AG20443 (cell line): ENCODE measurements around the gene OR52E1.
A peak's percentile ranks its signal among the peaks of the same experiment; 100 is the strongest.
"Not testable (repeated sequence)": the region's sequence is repeated elsewhere in the genome, so short reads cannot be mapped to it uniquely, and the experiment has no call there.

Source experiments
- DNase-seq: peaks from one replicate; pipeline ENCODE4 v3.0.0; 2012; ENCODE audit warnings: low spot score, mixed read lengths

OR52E1 gene

DNA sequence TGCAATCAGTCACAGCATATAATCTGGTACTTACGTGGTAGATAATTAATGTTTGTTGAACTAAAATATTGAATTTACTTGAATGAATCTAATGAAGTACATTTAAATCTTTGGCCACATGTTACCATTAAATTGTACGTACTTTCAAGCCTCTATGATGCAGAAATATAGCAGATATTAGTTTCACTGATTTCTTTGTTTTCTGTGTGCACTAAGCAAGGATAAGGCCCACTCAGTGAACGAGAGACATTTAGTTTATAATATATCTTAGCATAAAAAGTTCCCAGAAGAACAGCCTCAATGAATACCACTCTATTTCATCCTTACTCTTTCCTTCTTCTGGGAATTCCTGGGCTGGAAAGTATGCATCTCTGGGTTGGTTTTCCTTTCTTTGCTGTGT lies at the start of gene OR52E1:
TSS of gene OR52E1 (plus strand) at position 301 of the 400 bp plus-strand sequence.
- no peak for DNase-seq

DNA sequence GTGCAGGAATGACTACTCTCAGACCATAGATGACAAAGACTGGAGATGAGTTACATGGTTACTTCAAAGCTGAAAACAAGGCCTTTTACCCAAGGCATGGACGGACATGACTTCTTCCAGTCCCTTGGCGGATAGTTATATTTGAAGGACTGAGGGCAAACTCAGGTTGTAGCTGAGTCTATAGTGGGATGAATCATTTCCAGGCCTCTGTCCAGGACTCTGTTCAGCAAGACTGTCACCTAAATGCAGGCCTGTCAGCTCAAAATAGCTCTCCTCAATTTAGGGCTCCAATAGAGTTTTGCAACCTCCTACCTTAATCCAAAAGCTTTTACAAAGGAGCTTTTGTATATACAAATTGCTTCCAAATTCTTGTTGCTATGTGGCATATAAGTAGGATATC lies 47.4 kb upstream of the OR52E1 start:
- no peak for DNase-seq

DNA sequence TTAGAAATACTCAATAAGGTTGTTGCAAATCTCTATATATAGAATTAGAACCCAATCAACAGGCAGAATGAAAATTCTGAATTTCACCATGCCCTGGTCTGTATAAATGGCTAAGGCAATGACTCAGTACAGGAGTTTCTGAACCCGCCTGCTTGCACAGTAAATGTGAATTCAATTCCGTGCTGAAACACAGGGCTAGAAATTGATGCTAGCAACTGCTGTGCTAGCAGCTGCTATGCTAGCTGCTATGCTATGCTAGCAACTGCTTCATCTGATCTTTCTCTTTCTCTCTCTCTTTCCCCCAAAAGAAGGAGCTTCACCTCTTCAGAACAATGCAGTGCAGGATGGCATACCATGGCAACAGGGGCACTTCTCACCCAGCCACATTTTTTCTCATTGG lies 32.7 kb upstream of the OR52E1 start:
- DNase-seq, result no peak

DNA sequence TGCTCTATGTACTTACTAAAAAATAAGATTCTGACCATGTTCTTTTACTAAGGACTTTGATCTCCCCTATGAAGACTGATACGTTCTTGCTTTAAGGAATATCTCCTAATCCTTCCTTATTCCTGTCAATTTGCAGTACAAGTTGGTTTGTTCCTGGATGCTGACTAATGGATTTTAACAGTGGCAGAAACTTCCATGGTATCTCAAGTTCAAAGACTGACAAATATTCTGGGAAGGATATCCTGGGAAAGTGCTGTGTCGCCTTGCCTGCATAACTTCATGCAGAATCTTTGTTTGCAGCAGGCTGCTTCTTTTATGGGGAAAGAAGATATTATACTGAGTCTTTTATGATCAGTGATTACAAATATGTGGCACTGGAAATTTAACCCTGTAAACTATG lies 31.4 kb upstream of the OR52E1 start:
- DNase-seq, result no peak

DNA sequence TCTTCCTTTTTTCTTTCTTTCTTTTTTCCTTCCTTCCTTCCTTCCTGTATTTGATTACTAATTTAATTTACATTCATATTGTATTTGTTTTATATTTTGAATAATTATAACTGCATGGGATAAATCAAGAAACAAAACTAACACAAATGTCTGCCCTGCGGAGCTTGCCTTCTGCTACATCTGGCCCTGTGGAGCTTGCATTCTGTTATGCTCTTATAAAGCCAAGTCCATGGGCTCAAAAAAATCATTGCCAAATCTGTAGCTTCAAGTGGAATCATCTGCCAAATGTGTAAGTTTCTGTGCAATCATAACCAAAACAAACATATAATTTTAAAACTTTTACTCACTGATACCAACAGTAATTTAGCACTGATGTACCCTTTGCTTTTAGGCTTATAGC lies 31.0 kb upstream of the OR52E1 start:
- no peak for DNase-seq

DNA sequence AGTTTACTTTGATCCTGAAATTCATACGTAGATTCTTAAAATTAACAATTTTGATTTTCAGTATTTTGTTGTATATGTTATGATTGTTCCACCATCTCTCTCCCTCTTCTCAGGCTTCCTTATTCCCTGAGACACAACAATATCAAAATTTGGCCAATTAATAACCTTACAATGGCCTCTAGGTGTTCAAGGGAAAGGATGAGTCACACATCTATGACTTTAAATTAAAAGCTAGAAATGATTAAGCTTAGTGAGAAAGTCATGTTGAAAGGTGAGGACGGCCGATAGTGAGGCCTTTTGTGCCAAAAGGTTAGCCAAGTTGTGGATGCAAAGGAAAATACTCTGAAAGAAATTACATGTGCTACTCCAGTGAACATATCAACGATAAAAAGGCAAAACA lies 28.5 kb upstream of the OR52E1 start:
- no peak for DNase-seq

DNA sequence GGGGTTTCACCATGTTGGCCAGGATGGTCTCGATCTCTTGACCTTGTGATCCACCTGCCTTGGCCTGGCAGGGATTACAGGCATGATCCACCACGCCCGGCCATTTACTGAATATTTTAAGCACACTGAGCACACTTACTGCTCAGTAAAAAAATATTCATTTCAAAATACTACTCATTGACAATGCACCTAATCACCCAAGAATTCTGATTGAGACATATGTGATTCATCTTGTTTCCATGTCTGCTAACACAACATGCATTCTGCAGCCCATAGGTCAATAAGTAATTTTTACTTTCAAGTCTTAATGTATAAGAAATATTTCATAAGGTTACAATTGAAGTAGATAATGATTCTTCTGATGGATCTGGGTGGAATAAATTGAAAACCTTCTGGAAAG lies 27.3 kb upstream of the OR52E1 start:
- DNase-seq, result no peak

DNA sequence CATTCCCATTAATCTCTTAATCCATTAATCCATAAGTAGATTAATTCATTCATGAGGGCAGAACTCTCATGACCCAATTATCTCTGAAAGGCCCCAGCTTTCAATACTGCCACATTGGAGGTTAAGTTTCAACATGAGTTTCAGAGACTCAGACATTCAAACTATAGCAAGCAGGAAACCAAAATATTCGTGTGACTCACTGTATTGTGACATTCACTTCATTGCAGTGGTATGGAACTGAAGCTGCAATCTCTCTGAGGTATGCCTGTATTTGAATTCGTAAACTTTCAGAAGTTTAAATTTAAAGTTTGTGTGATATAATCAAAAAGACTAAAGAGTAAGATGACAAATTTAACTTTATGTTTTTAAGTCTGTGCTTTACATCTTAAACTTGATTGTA lies 26.0 kb upstream of the OR52E1 start:
- no peak for DNase-seq

DNA sequence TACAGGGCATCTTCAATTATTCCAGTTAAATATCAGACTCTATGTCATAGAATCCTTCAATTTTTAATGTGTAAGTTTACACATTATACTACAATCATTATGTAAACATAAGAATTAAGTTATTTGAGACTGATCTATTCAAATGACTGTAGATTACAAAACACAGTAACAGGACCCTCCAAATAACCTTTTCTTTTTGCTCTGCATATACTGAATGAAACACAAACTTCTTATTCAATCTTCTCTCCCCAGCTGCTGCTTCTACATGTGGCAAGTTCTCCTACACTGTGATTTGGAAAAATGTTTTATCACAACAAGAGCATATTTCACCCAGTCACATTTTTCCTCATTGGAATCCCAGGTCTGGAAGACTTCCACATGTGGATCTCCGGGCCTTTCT lies 23.1 kb upstream of the OR52E1 start, which contains the start of gene OR52J3:
TSS of gene OR52J3 (plus strand) at position 301 of the 400 bp plus-strand sequence. CDS start at position 301, 0 bp downstream.
- DNase-seq, result no peak

DNA sequence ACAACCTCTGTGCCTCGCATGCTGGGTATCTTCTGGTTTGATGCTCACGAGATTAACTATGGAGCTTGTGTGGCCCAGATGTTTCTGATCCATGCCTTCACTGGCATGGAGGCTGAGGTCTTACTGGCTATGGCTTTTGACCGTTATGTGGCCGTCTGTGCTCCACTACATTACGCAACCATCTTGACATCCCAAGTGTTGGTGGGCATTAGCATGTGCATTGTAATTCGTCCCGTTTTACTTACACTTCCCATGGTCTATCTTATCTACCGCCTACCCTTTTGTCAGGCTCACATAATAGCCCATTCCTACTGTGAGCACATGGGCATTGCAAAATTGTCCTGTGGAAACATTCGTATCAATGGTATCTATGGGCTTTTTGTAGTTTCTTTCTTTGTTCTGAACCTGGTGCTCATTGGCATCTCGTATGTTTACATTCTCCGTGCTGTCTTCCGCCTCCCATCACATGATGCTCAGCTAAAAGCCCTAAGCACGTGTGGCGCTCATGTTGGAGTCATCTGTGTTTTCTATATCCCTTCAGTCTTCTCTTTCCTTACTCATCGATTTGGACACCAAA lies 22.5 kb upstream of the OR52E1 start:
- DNase-seq, result no peak

DNA sequence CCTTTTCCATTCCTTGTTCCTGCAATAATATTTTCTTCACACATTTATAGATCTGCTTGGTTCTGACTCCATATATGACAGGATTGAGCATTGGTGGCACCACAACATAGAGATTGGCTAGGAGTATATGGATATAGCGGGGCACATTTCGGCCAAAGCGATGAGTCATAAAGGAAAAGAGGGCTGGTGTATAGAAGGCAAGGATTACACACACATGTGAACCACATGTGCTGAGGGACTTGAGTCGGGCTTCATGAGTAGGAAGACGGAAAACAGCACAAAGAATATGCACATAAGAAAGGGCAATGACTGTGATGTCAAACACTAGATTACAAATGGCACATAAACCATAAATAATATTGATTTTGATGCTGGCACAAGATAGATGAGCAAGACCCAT lies 10.7 kb upstream of the OR52E1 start:
- not testable (repeated sequence) for DNase-seq

DNA sequence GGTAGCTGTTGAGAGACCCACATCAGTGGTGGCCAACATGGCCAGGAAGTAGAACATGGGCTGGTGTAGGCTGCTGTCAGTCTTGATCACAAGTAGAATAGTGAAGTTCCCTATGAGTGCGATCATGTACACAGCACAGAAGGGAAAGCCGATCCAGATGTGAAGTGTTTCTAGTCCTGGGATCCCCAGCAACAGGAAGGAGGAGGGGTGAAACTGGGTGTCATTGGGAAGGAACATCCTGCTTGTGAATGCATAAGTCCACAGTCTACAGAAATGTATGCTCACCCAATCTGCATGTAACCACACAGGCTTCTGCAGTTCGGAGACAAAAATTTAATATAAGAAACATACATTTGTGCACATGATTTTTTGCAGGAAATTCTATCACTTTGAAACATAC lies 10.0 kb upstream of the OR52E1 start, which contains the start of gene OR52E2:
TSS of gene OR52E2 (minus strand) at position 237 of the 400 bp plus-strand sequence. CDS start at position 237, 0 bp downstream.
- no peak for DNase-seq

DNA sequence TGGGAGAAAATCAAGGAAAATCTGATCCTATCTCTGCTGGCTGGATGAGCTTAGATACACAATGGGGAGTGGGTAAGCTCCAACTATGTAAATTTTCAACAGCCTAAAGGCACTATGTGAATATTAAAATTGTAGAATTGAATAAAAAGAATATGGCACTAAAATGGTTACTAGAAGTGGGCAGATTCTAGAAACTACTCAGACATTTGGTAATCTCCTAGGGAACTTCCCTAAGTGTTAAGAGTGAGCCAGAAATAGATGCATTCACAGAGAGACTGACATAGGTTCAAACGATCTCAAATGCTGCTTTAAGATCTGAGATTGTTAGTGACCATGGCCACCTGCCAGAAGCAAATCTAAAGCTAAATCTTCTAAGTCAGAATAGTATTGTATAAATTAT lies 4.3 kb upstream of the OR52E1 start:
- DNase-seq, result no peak

DNA sequence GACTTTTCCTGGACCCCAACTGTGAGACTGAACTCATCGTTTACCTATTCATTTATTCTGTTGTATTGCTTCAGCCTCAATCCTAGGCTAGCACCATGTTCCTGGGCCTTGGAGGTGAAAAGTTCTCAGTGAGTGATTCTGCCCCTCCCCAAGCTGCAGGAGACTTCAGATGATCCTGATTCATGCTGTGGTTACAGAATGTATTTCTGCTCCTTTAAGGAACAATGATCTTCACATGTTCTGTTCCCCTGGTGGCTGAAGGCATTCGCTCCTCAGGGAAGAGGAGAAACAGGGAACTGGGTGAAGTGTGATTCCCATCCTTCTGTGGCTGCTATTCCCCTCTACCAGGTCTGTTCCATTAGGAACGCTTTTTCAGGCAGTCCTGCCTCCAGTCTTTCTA lies 2.4 kb downstream of the OR52E1 start:
- peak; percentile 5 for DNase-seq

DNA sequence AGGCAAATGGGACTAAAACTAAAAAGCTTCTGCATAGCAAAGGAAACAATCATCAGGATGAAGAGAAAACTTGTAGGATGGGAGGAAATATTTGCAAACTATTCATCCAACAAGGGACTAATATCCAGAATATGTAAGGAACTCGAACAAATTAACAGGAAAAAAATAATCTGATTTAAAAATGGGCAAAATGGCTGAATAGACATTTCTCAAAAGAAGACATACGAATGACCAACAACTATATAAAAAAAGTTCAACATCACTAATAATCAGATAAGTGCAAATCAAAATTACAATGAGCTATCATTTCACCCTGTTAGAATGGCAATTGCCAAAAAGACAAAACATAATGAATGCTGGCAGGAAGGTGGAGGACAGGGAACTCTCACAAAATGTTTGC lies 12.0 kb downstream of the OR52E1 start:
- DNase-seq, result no peak

DNA sequence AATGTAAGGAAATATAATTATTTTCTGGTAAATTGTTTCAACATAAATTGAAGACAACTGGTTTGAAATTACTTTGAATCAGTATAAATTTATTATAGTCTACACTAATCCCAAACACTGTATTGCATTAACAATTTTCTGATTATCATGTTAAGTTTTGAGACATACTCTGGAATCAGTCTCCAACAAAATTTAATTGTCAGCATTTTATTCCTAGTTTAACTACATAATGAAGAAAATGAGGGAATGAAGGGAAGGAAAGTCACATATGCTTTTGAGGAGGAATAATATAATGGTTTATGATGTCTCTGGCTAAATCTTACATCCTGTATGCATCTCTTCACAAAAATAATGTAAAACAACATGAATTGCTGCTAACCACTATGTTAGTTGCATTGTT lies 14.2 kb downstream of the OR52E1 start:
- DNase-seq, result no peak

DNA sequence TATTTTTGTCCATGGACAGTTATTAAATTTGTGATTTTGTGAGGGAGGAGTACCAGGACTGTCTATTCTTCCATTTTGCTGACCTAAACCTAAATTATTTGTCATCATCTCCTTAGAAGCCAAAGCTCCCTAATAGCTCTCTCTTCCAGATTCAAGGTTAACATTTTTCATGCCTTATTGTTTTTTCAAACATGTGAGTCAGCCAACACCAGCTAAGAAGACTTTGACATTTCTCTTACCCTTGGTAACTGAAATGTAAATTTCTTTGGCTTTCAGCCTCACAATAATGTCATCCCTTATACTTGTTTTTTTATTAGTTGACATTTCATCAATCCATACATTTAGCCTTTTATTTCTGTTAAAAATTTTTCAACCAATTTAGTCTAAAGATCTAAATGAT lies 19.2 kb downstream of the OR52E1 start:
- DNase-seq, result no peak

DNA sequence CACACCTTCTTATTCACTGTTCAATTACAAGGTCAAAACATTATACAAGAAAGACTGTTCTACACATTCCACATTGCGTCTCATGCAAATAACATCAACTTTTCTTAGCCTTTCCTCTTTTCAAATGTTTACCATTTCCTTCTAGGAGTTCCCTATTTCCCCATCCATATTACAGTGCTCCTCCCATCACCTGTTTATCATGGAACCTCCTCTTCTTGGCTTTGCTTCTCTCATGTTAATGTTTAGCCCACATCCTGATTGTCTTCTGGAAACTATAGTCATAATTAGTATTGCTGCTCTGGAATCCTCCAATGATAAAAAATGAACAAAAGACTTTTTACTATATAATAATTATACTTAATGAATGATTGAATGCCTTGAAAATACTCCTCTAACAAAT lies 21.3 kb downstream of the OR52E1 start:
- DNase-seq, result no peak

DNA sequence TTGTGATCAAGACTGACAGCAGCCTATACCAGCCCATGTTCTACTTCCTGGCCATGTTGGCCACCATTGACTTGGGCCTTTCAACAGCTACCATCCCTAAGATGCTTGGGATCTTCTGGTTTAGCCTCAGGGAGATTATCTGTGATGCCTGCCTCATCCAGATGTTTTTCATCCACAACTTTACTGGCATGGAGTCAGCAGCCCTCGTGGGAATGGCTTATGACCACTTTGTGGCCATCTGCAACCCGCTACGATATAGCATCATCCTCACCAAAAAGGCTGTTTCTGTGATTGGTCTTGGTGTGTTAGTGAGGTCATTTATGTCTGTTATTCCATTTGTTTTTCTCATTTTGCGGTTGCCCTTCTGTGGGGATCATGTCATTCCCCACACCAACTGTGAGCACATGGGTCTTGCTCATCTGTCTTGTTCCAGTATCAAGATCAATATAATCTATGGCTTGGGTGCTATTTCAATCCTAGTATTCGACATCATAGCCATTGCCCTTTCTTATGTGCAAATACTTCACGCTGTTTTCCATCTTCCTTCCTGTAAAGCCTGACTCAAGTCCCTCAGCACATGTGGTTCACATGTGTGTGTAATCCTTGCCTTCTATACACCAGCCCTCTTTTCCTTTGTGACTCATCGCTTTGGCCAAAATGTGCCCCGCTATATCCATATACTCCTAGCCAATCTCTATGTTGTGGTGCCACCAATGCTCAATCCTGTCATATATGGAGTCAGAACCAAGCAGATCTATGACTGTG lies 23.6 kb downstream of the OR52E1 start:
- peak; percentile 5 for DNase-seq

DNA sequence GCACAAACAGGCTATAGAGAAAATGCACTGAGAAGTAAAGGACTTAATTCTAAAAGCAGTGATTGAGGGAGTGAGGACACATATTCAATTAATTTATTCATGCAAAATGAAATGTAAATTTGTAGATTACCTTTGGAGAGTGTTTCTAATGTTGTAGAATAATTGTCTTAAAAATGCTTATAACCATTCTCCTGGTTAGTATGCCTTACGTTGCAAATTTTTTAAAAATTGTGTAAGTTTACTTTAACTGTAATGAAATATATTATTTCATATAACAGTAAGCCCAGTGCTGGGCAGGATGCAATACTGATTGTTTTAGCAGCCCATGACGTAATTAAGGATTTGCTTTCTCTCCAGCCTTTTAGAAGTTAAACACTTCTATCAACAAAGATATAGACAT lies 26.6 kb downstream of the OR52E1 start:
- no peak for DNase-seq

DNA sequence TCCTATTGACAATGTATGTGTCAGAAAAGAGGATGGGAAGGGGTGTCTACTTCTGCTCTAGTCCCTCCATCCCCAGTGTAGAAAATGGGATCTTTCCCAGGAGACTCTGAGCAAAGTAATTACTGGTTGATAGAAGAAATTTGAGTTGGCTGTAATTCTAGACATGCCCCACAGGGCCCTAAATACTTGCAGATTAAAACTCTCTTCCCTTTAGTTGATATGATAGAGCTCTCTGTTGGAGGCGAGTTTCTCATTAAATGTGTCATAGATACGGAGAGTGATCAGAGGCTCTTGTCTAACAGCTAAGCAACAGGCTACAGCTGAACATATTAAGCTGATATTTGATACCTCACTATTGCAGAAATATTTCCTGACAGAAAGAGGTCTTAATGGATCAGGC lies 32.9 kb downstream of the OR52E1 start:
- DNase-seq, result no peak

DNA sequence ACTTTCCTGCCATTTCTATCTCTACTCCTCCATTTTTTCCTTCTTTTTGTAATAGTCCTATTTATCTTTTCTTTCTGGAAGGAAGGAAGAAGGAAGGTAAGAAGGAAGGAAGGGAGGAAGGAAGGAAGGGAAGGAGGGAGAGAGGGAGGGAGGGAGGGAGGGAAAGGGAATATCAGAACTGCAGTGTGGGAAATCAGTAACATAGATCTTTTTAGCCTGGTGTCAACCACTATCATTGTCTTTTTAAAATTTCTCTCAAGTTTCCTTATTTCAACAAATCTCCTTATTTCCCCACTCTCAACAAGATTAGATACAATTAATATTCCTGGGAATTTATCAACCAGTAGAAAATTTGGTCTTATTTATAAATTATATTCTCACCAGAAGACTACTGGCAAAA lies 33.7 kb downstream of the OR52E1 start:
- DNase-seq, result no peak

DNA sequence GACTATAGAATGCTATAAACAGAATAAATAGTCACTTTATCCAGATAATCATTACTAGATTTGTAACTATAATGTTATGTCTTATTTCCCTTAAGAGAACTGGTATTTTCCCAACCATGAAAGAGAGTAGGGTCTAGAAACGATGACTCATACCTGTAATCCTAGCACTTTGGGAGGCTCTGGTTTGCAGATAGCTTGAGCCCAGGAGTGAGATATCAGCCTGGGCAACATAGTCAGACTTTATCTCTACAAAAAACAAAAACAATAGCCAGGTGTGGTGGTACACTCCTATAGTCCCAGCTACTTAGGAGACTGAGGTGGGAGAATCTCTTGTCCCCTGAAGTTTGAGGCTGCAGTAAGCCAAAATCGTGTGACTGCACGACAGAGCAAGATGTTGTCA lies 37.9 kb downstream of the OR52E1 start:
- no peak for DNase-seq

DNA sequence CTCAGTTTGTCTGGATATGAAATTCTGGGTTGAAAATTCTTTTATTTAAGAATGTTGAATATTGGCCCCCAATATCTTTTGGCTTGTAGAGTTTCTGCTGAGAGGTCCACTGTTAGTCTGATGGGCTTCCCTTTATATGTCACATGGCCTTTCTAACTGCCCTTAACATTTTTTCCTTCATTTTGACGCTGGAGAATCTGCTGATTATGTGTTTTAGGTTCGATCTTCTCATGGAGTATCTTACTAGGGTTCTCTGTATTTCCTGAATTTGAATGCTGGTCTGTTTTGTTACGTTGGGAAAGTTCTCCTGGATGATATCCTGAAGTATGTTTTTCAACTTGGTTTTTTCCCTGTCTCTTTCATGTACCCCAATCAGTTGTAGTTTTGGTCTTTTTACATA lies 46.0 kb downstream of the OR52E1 start:
- DNase-seq, result no peak
